HG03571 (cell line): Measurements from ENCODE around the gene STON2.

Source experiments
- ATAC-seq: cut with Tn5 transposase; IDR thresholded peaks from one replicate; pipeline ENCODE4 v1.9.1; 2021; ENCODE audit not compliant: unreplicated experiment

Gene STON2

GRCh38 chr14:81305743-81306142 lies 94.4 kb downstream of the STON2 start:
- no peak for ATAC-seq

GRCh38 chr14:81305065-81305464 lies 95.1 kb downstream of the STON2 start:
- ATAC-seq: no peak

DNA sequence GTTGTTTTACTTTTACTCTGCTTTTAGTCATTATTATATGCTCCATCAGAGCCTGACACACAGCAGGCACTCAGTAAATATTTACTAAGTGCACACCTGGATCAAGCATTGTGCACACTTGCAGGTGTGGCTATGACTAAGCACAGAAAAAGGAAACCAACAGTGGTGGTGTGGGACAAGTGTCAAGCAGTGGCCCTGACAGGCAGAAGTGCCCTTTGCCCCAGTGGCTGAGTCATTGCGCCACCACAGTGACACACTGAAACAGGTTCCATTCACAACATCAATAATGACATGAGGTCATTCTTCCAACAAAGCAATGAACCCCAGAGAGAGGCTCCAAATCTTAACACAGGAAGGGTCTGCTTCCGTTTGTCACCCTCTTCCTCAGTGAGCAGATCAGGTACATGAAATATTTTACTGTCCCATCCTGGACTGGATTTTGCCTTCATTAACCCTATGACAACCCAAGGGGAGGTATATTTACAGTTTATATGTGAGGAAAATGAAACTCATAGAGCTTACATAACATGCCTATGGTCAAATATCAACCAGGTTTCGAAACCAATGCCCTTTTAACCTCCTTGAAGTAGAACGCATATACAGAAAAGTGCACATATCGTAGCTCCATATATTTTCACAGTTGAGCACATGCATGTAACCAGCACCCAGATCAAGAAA lies 96.7 kb downstream of the STON2 start:
- ATAC-seq: peak; percentile 91

DNA sequence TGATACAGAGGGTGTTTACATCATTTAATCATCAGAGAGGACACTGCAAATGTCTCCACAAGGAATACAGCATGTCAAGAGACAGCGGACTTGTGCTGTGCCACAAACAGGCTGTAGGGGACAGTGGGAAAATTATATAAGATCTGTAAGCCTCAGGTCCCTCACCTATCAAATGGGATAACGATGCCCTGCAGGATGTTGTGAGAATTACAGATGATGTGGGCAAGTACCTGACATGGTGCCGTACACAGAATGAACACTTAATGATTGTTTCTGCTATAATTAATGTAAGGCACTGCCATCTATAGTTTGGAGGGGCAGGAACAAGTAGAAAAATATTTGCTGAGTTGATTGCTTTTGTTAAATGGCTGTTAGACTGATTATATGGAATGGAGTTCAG lies 97.5 kb downstream of the STON2 start:
- ATAC-seq: no peak

DNA sequence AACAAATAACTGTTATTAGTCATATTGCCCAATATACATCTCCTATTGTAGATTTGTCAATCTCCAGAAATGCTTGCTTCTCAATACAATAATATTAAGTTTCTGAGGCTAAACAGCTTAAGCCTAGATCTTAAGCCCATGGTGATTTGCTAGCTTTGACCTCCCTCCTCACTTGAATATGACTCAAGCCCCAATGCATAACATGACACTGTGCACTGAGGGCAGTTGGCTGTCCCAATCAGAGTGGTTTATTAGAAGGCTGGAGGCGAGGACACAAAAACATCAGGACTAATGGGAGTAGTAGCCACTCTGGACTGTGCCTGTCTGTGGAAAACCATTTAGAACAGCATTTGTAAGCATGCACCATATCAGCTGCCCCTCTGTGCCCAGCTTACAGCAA lies 98.3 kb downstream of the STON2 start:
- ATAC-seq: no peak

GRCh38 chr14:81301371-81301770 lies 98.8 kb downstream of the STON2 start:
- ATAC-seq: no peak

DNA sequence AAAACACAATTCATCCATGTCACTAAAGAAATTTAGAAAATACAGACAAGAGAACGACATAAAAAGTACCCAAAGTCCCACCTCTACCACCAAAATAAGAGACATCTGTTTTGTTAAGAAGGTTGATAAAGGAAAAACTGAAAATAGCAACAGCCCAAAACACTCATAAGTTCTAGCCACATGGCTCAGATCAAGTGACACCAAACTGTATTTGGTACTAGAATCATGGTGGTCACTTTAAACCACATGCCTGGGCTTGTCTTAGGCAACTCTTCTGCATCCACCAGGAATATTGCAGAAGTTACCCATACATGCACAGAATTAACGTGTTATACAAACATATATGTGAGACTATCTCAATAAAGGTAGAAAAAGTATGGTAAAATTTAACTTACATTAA lies 101.2 kb downstream of the STON2 start:
- no peak for ATAC-seq

- ATAC-seq: no peak
Measured at GRCh38 chr14:81298122-81298521, 102.0 kb downstream of the STON2 start.

- ATAC-seq: no peak
Measured at GRCh38 chr14:81295958-81296923, 103.9 kb downstream of the STON2 start.

DNA sequence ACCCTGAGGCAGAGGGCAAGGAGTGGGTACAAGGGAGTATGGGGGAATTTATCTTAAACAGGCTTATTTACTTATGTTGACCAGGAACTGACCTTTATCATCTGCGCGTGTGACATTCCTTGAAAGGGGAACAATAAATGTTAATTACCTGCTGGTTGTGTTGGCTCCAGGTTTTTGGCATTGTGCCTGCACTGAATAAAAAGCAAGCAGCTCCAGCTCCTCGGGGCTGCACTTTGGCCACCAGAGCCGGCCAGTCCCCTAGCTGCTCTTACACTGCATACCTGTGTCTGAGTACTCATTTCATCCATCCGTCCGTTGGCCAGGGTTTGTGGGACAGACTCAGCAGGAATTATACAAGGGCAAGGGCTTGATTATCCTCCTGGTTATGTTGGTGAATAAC lies 110.6 kb downstream of the STON2 start:
- ATAC-seq: no peak

DNA sequence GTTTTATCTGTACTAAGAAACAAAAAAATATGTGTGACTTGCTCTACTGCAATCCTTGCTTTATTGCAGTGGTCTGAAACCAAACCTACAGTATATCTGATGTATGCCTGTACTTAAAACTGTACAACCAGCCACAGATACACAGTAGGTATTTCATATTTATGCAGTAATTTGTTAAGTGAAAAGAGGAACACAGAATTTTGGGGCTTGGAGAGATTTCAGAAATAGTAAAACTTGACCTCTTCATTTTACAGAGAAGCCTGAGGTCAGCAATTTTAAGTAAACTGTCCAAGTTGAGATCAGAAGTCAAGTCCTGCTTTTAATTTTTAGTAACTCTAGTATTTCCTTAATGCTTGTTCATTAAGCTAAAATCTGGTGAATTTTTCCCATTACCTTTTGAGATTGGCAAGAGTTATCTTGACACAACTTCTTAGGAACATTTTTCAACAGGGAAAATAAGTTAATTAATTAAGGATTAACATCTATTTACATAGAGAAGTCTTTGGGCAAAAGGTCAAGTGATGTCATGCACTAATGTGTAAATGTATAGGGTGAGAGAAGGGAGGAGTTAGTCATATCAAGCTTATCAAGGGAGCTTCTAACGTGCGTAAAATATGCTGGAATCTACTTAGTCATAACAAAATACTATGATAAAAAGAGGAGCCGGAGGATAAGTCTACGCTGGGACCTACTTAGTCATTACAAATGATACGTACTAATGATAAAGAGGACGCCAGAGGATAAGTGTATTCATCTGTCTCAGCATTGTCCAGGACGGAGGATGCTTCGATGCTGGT lies 113.4 kb downstream of the STON2 start:
- no peak for ATAC-seq

DNA sequence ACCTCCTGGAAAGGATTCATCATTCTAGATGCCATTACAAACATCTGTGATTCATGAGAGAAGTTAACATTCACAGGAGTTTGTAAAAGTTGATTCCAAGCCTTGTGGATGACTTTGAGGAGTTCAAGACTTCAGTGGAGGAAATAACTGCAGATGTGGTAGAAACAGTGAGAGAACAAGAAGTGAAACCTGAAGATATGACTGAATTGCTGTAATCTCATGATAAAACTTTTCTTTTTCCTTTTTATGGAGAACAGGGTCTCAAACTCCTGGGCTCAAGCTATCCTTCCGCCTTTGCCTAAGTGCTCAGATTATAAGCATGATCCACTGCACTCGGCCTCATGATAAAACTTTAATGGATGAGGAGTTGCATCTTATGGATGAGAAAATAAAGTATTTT lies 114.9 kb downstream of the STON2 start:
- ATAC-seq: no peak

GRCh38 chr14:81281332-81281731 lies 118.8 kb downstream of the STON2 start:
- ATAC-seq: no peak

- ATAC-seq: no peak
Measured at GRCh38 chr14:81280136-81280791, 119.9 kb downstream of the STON2 start.

GRCh38 chr14:81277096-81277495 lies 123.0 kb downstream of the STON2 start:
- no peak for ATAC-seq

GRCh38 chr14:81276073-81277069 lies 123.8 kb downstream of the STON2 start:
- no peak for ATAC-seq

DNA sequence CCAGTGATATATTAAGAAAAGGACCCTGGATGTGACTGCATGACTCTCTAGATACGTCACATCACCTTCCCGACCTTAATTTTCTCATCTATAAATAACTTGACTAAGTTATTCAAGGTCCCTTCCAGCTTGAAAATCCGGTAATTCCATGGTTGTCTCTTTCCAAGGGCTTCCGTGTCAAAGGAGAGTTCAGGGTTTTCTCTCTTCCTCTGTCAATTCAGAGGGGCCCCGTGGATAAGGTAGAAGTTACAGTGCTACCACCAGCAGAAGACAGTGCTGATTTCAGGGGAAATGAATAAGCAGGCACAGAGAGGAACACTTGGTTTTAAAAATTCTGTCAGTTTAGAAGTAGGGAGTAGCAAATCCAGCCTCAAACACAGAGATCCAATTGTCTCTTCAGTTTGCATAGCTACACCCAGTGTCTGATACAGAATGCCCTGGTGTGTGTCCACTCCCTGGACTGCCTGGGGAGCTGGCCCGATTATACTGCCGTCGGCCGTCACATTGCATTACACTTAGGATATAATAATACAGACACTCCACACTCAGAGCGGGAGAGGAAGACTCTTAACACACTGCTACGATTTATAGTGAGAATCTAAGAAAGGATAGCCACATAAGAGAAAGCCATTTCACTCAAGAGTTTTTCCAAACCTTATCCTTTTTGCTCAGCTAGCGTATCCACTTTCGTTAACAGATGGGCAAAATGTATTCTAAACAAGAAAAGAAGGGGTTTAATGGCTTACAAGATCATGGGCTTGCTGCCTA lies 124.6 kb downstream of the STON2 start:
- no peak for ATAC-seq

DNA sequence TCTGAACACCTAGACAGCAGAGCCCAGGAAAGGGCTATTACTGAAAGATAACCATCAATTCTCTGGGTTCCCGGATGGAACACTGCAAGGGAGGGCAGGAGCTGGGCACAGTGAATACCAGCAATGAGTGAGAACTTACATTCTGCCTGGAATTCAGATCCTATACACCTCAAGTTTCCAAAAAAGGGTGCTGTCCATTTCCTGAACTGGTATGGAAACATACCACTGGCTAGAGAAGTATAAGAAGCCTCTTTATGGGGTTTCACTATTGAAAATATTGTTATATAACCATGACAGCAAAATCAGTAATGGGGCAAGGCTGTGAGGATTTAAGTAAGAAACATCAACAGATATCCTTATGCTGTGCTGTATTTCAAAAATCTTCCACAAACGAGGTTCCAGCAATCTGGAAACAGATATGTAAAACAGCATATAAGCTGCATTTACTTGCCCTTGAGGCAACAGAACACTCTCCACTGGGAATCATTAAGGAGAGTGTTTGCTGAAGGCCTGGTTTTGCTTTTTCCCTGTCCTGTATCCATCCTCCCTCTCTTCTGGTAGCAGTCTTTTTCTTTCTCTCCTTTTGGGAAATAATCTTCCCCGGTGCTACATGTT lies 126.1 kb downstream of the STON2 start:
- no peak for ATAC-seq

- ATAC-seq: no peak
Measured at GRCh38 chr14:81273521-81273920, 126.6 kb downstream of the STON2 start.
